Activated CD4-positive, alpha-beta T cell treated with anti-CD3 and anti-CD28 coated beads for 36 hours (primary cell): ENCODE results near the gene DDX56. TPM values are rescaled to one million over a fixed set of nuclear protein-coding genes. Genes with fewer than 3 reads are reported as not detected.
"Not testable (repeated sequence)": the region's sequence is repeated elsewhere in the genome, so short reads cannot be mapped to it uniquely, and the experiment has no call there.

Source experiments
- ATAC-seq: fragments of 200-7000 bp; cut with Tn5 transposase; one replicate; pipeline ENCODE4 v1.10.0; 2021; ENCODE audit warnings: mild to moderate bottlenecking, moderate library complexity
- CTCF ChIA-PET: fragments of 350-600 bp; sonication (Branson Sonifier 250); formaldehyde crosslinking; loops from one replicate; lab custom pipeline; 2021; ENCODE audit warnings: antibody characterized with exemption; lab: Charles Lee
- POLR2A ChIA-PET: fragments of 350-600 bp; sonication (Branson Sonifier 250); formaldehyde crosslinking; loops from one replicate; lab custom pipeline; 2021; ENCODE audit warnings: antibody characterized with exemption, inconsistent platforms; lab: Charles Lee
- DNase-seq: peaks from one replicate; pipeline ENCODE4 v3.0.0-alpha.2; 2020
- H3K27ac Mint-ChIP-seq: one replicate; pipeline ENCODE4 v1.8.0; 2021; ENCODE audit warnings: mixed read lengths
- H3K27me3 Mint-ChIP-seq: one replicate; pipeline ENCODE4 v1.8.0; 2021; ENCODE audit warnings: mixed read lengths
- H3K36me3 Mint-ChIP-seq: one replicate; pipeline ENCODE4 v1.8.0; 2021; ENCODE audit warnings: low read depth, mixed read lengths
- H3K4me1 Mint-ChIP-seq: one replicate; pipeline ENCODE4 v1.8.0; 2021; ENCODE audit warnings: mixed read lengths
- H3K4me3 Mint-ChIP-seq: one replicate; pipeline ENCODE4 v1.8.0; 2021; ENCODE audit warnings: mild to moderate bottlenecking, moderate library complexity, mixed read lengths
- H3K9me3 Mint-ChIP-seq: one replicate; pipeline ENCODE4 v1.8.0; 2021; ENCODE audit warnings: low read depth, mixed read lengths
- intact Hi-C, 2 experiments: fragments of 100-400 bp; cut with DNase I in 1 of 2; cut with micrococcal nuclease in 1 of 2; formaldehyde crosslinking; loops; one replicate each; pipeline versions ENCODE4 v1.14.2 to v1.15.1; 2022 to 2024; cut with DNase I, micrococcal nuclease
- total RNA-seq, 2 experiments: library from RNA; stranded (reverse); gene quantifications; one replicate each; pipeline ENCODE4 v1.2.3, GENCODE V29; 2021

The DDX56 gene
- total RNA-seq, 2 experiments from 2014 or later, result 98.5 to 104 TPM

DNA sequence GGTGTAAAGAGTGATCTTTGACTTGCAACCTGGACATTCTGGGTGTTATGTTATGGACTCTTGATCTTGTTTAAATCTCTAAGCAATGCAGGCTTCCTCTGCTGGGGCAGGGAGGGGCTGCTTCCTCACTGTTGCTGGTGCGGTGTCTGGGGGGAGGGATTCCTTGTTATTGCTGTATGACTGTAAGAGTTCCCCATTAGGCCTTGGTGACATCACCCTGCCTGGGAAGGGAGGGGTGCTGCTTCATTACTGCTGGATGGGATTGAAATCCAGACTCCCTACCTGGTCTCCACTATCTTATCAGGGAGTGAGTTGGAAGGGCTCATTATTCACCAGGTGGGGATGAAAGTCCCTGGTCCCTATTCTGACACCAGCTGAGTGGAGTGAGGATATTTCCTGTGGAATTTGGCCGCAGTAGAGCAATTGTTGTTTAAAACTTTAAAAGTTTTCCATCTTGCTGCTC is 41.5 kb upstream of the DDX56 start:
- H3K4me1 Mint-ChIP-seq, result peaks cover 65% of the 10 kb centered on the region
- DNase-seq, result peak; percentile 43
- H3K27ac Mint-ChIP-seq, result peak overlapping the region; percentile 66
- ChIA-PET POLR2A (no interaction called here), CTCF (interaction anchor here (3.3 kb wide), 1 partner anchor 23 kb away, joined by 19 read pairs; no protein-coding TSS in a partner anchor)
- H3K9me3 Mint-ChIP-seq, result no peaks in the 10 kb centered on the region
- peaks cover 18% of the 10 kb centered on the region for H3K36me3 Mint-ChIP-seq
- intact Hi-C loops, result no loop called here
- no peak overlapping the region for H3K4me3 Mint-ChIP-seq
- no peak for ATAC-seq
- no peaks in the 10 kb centered on the region for H3K27me3 Mint-ChIP-seq

- H3K27me3 Mint-ChIP-seq, result no peaks in the 10 kb centered on the region
- intact Hi-C loops, result no loop called here
- DNase-seq (no peak), ATAC-seq (no peak)
- no peaks in the 10 kb centered on the region for H3K9me3 Mint-ChIP-seq
- peak overlapping the region; percentile 55 for H3K27ac Mint-ChIP-seq
- ChIA-PET CTCF (interaction anchor here (0.6 kb wide), 1 partner anchor 275 kb away, joined by 3 read pairs; the partner anchor contains the start of gene PURB), POLR2A (no interaction called here)
- peak overlapping the region; percentile 3 for H3K4me3 Mint-ChIP-seq
- H3K4me1 Mint-ChIP-seq, result peaks cover 49% of the 10 kb centered on the region
- peaks cover 22% of the 10 kb centered on the region for H3K36me3 Mint-ChIP-seq
Observed at GRCh38 chr7:44609829-44610228, 36.1 kb upstream of the DDX56 start.

DNA sequence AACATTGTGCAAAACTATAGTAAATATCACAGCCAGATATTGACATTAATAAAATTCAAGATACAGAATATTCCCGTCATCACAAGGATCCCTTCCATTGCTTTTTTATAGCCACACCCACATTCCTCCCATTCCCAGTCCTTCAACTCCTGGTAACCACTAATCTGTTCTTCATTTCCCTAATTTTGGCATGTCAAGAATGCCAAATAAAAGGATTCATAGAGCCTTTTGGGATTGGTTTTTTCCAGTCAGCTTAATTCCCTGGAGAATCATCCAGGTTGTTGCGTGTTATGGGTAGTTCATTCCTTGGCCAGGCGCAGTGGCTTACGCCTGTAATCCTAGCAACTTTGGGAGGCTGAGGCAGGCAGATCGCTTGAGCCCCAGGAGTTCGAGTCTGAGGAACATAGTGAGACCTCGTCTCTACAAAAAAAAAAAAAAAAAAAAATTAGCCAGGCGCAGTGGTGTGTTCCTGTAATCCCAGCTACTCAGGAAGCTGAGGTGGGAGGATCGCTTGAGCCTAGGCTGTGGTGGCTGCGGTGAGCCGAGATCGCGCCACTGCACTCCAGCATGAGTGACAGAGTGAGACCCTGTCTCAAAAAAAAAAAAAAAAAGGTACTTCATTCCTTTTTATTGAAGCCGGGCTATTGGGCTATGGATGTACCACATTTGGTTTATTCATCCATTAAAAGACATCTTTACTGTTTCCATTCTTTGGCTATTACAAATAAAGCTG is 35.4 kb upstream of the DDX56 start:
- peak overlapping the region; percentile 55 for H3K27ac Mint-ChIP-seq
- H3K36me3 Mint-ChIP-seq, result peaks cover 18% of the 10 kb centered on the region
- ChIA-PET CTCF (no interaction called here), POLR2A (no interaction called here)
- ATAC-seq, result no peak
- peak overlapping the region; percentile 45 for H3K4me3 Mint-ChIP-seq
- H3K9me3 Mint-ChIP-seq, result no peaks in the 10 kb centered on the region
- H3K4me1 Mint-ChIP-seq, result peaks cover 42% of the 10 kb centered on the region
- H3K27me3 Mint-ChIP-seq, result no peaks in the 10 kb centered on the region
- intact Hi-C loops, result no loop called here
- DNase-seq, result peak; percentile 40

DNA sequence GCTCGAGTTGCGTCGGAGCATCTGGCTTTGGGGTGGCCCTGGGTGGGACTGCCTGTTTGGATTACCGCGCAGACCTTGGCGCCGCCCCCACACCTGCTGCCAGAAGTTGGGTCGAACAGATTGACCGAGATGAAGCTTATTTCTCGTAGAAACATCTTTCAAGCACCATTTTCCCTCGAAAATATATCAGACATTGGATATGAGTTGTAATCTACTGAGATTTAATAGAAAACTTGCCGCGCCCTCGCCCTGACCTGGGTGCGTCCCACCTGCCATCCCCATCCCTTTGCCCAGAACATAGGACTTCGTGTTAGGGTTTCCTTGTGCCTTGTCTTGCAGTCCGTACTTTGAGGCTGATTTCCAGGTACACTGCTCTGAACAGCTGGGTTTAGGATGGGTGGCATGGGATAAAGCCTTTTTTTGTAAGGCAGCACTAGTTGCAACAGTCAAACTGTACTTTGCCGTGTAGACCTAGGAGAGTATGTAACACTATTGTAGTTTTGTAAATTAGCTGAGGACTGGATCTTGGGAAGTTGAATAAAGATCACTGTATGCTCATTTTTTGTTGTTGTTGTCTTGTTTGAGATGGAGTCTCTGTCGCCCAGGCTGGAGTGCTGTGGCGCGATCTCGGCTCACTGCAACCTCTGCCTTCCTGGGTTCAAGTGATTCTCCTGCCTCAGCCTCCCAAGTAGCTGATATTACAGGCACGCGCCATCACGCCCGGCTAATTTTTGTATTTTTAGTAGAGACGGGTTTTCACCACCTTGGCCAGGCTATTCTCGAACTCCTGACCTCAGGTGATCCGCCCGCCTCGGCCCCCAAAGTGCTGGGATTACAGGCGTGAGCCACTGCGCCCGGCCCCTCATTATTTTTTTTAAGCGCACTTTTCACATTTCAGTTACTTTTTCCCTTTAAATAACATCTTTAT is 33.7 kb upstream of the DDX56 start:
- H3K27ac Mint-ChIP-seq, result peak overlapping the region; percentile 97
- ChIA-PET POLR2A (interaction anchor here (0.7 to 2.7 kb wide), 12 partner anchors 10 to 245 kb away, joined by 3 to 23 read pairs (median 8); partner anchors contain the start of genes DDX56, H2AZ2 and TMED4), CTCF (interaction anchor here (0.7 to 1.5 kb wide), 5 partner anchors 27 to 291 kb away, joined by 3 to 7 read pairs (median 4); no protein-coding TSS in a partner anchor)
- DNase-seq (no peak), ATAC-seq (no peak)
- H3K4me1 Mint-ChIP-seq, result peaks cover 38% of the 10 kb centered on the region
- H3K36me3 Mint-ChIP-seq, result peaks cover 17% of the 10 kb centered on the region
- intact Hi-C loops, result loop anchor here (2.0 kb wide), 2 partner anchors 33 to 503 kb away; partner anchors contain the start of gene TBRG4 (in 1 of the 2)
- no peaks in the 10 kb centered on the region for H3K9me3 Mint-ChIP-seq
- H3K4me3 Mint-ChIP-seq, result peak overlapping the region; percentile 92
- no peaks in the 10 kb centered on the region for H3K27me3 Mint-ChIP-seq

DNA sequence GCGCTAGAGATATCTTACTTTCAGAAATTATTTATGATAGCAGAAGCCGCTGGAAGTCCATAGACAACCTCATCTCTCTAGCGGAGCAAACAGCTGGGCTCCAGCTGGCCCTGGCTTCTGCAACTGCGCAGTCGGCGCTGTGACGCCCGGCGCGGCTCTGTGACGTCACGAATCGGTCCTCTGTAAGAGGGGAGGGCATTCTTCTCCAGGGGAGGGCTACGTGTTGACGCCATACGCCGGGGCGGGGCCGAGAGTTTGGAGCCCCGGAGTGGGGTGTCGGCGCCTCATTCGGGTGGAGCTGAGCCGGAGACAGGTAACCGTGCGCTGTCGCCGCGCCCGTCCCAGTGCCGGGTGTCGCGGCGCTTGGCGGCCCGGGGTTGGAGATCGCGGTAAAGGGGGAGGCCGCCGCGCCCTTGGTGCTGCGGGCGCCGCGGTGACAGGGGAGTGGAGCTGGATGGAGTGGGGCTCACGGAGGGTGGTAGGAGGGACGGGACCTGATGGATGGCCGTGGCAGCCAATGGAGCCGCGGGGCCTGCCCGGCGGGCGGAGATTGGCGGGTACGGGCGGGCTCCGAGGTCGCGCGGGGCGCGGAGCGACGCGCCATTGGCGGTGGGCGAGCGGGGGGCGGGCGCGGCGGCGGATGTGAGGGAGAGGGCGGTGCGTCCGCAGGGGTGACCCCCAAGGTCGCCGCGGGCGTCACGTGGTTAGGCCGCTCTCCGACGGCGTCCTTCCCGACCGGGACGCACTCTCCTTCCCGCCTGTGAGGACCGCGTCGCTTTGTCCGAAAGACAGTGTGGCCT is 32.8 kb upstream of the DDX56 start, which contains the start of gene OGDH:
Gene OGDH, plus strand, starts transcription at position 287 of the 800 bp plus-strand sequence. CDS start 17,717 bp downstream, outside the sequence.
- ChIA-PET CTCF (interaction anchor here (0.6 to 1.5 kb wide), 8 partner anchors 11 to 292 kb away, joined by 3 to 7 read pairs (median 4); partner anchors contain the start of gene TMED4), POLR2A (interaction anchor here (0.6 to 2.7 kb wide), 15 partner anchors 9 to 296 kb away, joined by 3 to 23 read pairs (median 7); partner anchors contain the start of genes DDX56, H2AZ2, PURB and TMED4)
- Mint-ChIP-seq H3K36me3 (peaks cover 15% of the 10 kb centered on the region), H3K27me3 (no peaks in the 10 kb centered on the region), H3K4me1 (peaks cover 33% of the 10 kb centered on the region), H3K27ac (peak within 1 kb of the TSS; percentile 97), H3K4me3 (peak within 1 kb of the TSS; percentile 92), H3K9me3 (no peaks in the 10 kb centered on the region)
- DNase-seq (peak; percentile 100), ATAC-seq (peak; percentile 98)
- intact Hi-C loops, result loop anchor here (1.0 to 2.0 kb wide), 16 partner anchors 11 to 524 kb away; partner anchors contain the start of genes CCM2 (in 2 of the 2), H2AZ2 (in 2 of the 2), PPIA (in 2 of the 2) and PURB (in 2 of the 2)

DNA sequence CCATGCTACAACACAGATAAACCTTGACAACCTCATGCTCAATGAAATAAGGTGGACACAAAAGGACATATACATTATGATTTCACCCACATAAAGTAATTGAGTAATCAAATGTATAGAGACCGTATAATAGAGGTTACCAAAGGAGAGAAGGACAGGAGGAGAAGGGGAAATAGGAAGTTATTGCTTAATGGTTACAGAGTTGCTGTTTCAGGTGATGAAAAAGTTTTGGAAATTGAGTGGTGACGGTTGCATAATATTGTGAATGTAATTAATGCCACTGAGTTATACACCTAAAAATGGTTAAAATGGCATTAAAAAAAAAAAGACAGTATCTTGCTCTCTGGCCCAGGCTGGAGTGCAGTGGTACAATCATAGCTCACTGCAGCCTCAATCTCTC is 31.2 kb upstream of the DDX56 start:
- ATAC-seq, result no peak
- intact Hi-C loops, result no loop called here
- Mint-ChIP-seq H3K27me3 (no peaks in the 10 kb centered on the region), H3K9me3 (no peaks in the 10 kb centered on the region), H3K4me3 (peak overlapping the region; percentile 92), H3K4me1 (peaks cover 30% of the 10 kb centered on the region), H3K36me3 (peaks cover 14% of the 10 kb centered on the region), H3K27ac (no peak overlapping the region)
- POLR2A ChIA-PET, result no interaction called here
- DNase-seq, result no peak
- CTCF ChIA-PET, result interaction anchor here (0.6 to 1.0 kb wide), 2 partner anchors 115 to 404 kb away, joined by 3 to 4 read pairs; partner anchors contain the start of gene YKT6

- CTCF ChIA-PET, result interaction anchor here (1.8 kb wide), 1 partner anchor 195 kb away, joined by 6 read pairs; no protein-coding TSS in a partner anchor
- POLR2A ChIA-PET, result no interaction called here
- intact Hi-C loops, result no loop called here
- Mint-ChIP-seq H3K9me3 (no peaks in the 10 kb centered on the region), H3K27me3 (no peaks in the 10 kb centered on the region), H3K4me3 (no peak overlapping the region), H3K36me3 (peaks cover 12% of the 10 kb centered on the region), H3K27ac (no peak overlapping the region), H3K4me1 (peaks cover 16% of the 10 kb centered on the region)
- no peak for DNase-seq
- no peak for ATAC-seq
Observed at GRCh38 chr7:44603193-44603592, 29.5 kb upstream of the DDX56 start.

DNA sequence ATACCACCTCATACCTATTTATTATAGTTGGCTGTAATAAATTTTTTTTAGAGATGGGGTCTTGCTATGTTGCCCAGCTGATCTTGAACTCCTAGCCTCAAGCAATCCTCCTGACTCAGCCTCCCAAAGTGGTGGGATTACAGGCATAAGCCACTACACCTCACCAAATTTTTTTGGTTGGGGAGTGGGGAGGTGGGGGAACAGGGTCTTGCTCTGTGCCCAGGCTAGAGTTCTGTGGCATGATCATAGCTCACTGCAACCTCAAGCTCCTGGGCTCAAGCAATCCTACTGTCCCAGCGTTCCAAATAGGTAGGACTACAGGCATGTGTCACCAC is 28.8 kb upstream of the DDX56 start:
- POLR2A ChIA-PET, result interaction anchor here (0.6 kb wide), 1 partner anchor 22 kb away, joined by 5 read pairs; no protein-coding TSS in a partner anchor
- Mint-ChIP-seq H3K4me3 (no peak overlapping the region), H3K27ac (no peak overlapping the region), H3K27me3 (no peaks in the 10 kb centered on the region), H3K9me3 (no peaks in the 10 kb centered on the region), H3K36me3 (peaks cover 9% of the 10 kb centered on the region), H3K4me1 (peaks cover 12% of the 10 kb centered on the region)
- intact Hi-C loops, result no loop called here
- CTCF ChIA-PET, result interaction anchor here (0.6 to 1.8 kb wide), 2 partner anchors 54 to 196 kb away, joined by 3 to 6 read pairs; no protein-coding TSS in a partner anchor
- no peak for ATAC-seq
- DNase-seq, result no peak

- H3K4me1 Mint-ChIP-seq, result no peaks in the 10 kb centered on the region
- ATAC-seq, result no peak
- POLR2A ChIA-PET, result no interaction called here
- no peaks in the 10 kb centered on the region for H3K9me3 Mint-ChIP-seq
- DNase-seq, result no peak
- H3K27me3 Mint-ChIP-seq, result no peaks in the 10 kb centered on the region
- CTCF ChIA-PET, result no interaction called here
- no peaks in the 10 kb centered on the region for H3K36me3 Mint-ChIP-seq
- H3K4me3 Mint-ChIP-seq, result no peak overlapping the region
- H3K27ac Mint-ChIP-seq, result no peak overlapping the region
- intact Hi-C loops, result no loop called here
Observed at GRCh38 chr7:44599222-44599621, 25.5 kb upstream of the DDX56 start.

DNA sequence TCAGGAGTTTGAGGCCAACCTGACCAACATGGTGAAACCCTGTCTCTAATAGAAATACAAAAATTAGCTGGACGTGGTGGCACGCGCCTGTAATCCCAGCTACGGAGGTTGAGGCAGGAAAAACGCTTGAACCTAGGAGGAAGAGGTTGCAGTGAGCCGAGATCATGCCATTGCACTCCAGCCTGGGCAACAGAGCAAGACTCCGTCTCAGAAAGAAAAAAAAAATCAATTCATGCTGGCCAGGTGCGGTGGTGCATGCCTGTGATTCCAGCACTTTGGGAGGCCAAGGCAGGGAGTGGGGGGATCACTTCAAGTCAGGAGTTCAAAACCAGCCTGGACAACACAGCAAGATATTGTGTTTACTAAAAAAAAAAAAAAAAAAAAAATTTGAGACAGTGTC is 23.5 kb upstream of the DDX56 start:
- H3K36me3 Mint-ChIP-seq, DNase-seq, CTCF ChIA-PET, H3K27ac Mint-ChIP-seq, H3K27me3 Mint-ChIP-seq, H3K9me3 Mint-ChIP-seq, H3K4me3 Mint-ChIP-seq, ATAC-seq, intact Hi-C loops, H3K4me1 Mint-ChIP-seq: not testable (repeated sequence)
- POLR2A ChIA-PET, result interaction anchor here (0.7 kb wide), 1 partner anchor 9 kb away, joined by 5 read pairs; the partner anchor contains the start of gene OGDH
